Naive thymus-derived CD8-positive, alpha-beta T cell (primary cell): ENCODE data around the gene INKA2. TPM values are rescaled to one million over a fixed set of nuclear protein-coding genes. Genes with fewer than 3 reads are reported as not detected.

Experiments
- ATAC-seq, 2 donors: fragments of 150-1000 bp; cut with Tn5 transposase in 1 of 2; sonication (Bioruptor Pico), chemical (Tn5 transposase) in 1 of 2; 1 replicate in 1 of 2; 2 replicates in 1 of 2; pipeline ENCODE4 v1.10.0; 2021; ENCODE audit warnings: mild to moderate bottlenecking in 2 of 2, moderate library complexity in 2 of 2
- POLR2A ChIA-PET: fragments of 350-600 bp; sonication (Branson Sonifier 250); formaldehyde crosslinking; loops from one replicate; lab custom pipeline; 2021; ENCODE audit warnings: antibody characterized with exemption; lab: Charles Lee
- DNase-seq, 10 donors: peaks; one replicate each; pipeline versions ENCODE4 v3.0.0 to v3.0.0-alpha.2; 2020 to 2022
- H3K27ac Mint-ChIP-seq, 10 donors: one replicate each; pipeline ENCODE4 v1.8.0; 2020 to 2022; ENCODE audit warnings: mild to moderate bottlenecking in 10 of 10, mixed read lengths in 10 of 10, moderate library complexity in 4 of 10, inconsistent platforms in 1 of 10
- H3K27me3 Mint-ChIP-seq, 5 donors: one replicate each; pipeline ENCODE4 v1.8.0; 2021 to 2022; ENCODE audit warnings: mixed read lengths in 5 of 5
- H3K36me3 Mint-ChIP-seq, 3 donors: one replicate each; pipeline ENCODE4 v1.8.0; 2020 to 2022; ENCODE audit warnings: mixed read lengths in 3 of 3, mild to moderate bottlenecking in 2 of 3, inconsistent platforms in 1 of 3
- H3K4me1 Mint-ChIP-seq, 4 donors: one replicate each; pipeline ENCODE4 v1.8.0; 2021 to 2022; ENCODE audit warnings: mixed read lengths in 4 of 4
- H3K4me3 Mint-ChIP-seq, 10 donors: one replicate each; pipeline ENCODE4 v1.8.0; 2020 to 2022; ENCODE audit warnings: mild to moderate bottlenecking in 10 of 10, mixed read lengths in 10 of 10, moderate library complexity in 6 of 10, inconsistent platforms in 1 of 10
- H3K9me3 Mint-ChIP-seq, 9 donors: one replicate each; pipeline ENCODE4 v1.8.0; 2020 to 2022; ENCODE audit warnings: mixed read lengths in 9 of 9, mild to moderate bottlenecking in 3 of 9, inconsistent platforms in 1 of 9, moderate library complexity in 1 of 9
- polyA plus RNA-seq, 3 donors: library from polyadenylated mRNA; unstranded; fragments of 300-500 nt; fragmentation: Illumina TruSeq; gene quantifications; one replicate each; pipeline ENCODE4 v1.2.3, GENCODE V29; 2021
- total RNA-seq, 8 experiments: library from RNA in 2 of 8; stranded (reverse) in 2 of 8; gene quantifications; one replicate each; pipeline ENCODE4 v1.2.3 and lab custom pipeline; 2021 to 2026

INKA2 gene
- total and polyA plus RNA-seq, 5 experiments from 2014 or later: 0.70 to 0.77 TPM; not detected in 3

- Mint-ChIP-seq H3K27ac (no peak overlapping the region), H3K9me3 (no peaks in the 10 kb centered on the region), H3K4me3 (no peak overlapping the region), H3K36me3 (peaks cover 0 to 51% (median 9%) of the 10 kb centered on the region in 3 donors), H3K4me1 (peaks cover 0 to 9% (median 3%) of the 10 kb centered on the region in 4 donors), H3K27me3 (no peaks in the 10 kb centered on the region)
- no peak for DNase-seq
- no peak for ATAC-seq
- POLR2A ChIA-PET: no interaction called here
Observed at GRCh38 chr1:111768625-111769024, 29.4 kb upstream of the INKA2 start.

- peak overlapping the region in 5 of 10 donors; percentile 32 to 65 (median 38) for H3K27ac Mint-ChIP-seq
- H3K9me3 Mint-ChIP-seq: no peaks in the 10 kb centered on the region
- DNase-seq (no peak), ATAC-seq (no peak)
- POLR2A ChIA-PET: interaction anchor here (1.1 kb wide), 1 partner anchor 260 kb away, joined by 3 read pairs; no protein-coding TSS in a partner anchor
- H3K4me3 Mint-ChIP-seq: no peak overlapping the region
- peaks cover 0 to 57% (median 11%) of the 10 kb centered on the region in 3 donors for H3K36me3 Mint-ChIP-seq
- H3K27me3 Mint-ChIP-seq: no peaks in the 10 kb centered on the region
- peaks cover 0 to 9% (median 3%) of the 10 kb centered on the region in 4 donors for H3K4me1 Mint-ChIP-seq
Observed at GRCh38 chr1:111768023-111768422, 28.8 kb upstream of the INKA2 start.

- no peaks in the 10 kb centered on the region for H3K9me3 Mint-ChIP-seq
Observed at GRCh38 chr1:111762332-111762731, 23.1 kb upstream of the INKA2 start.

GRCh38 chr1:111761717-111762116, 22.5 kb upstream of the INKA2 start:
- no peaks in the 10 kb centered on the region for H3K27me3 Mint-ChIP-seq
- POLR2A ChIA-PET: interaction anchor here (0.5 kb wide), 1 partner anchor 856 kb away, joined by 4 read pairs; no protein-coding TSS in a partner anchor
- peaks cover 14 to 24% (median 19%) of the 10 kb centered on the region in 4 donors for H3K4me1 Mint-ChIP-seq
- peaks cover 0 to 81% (median 17%) of the 10 kb centered on the region in 3 donors for H3K36me3 Mint-ChIP-seq
- no peak overlapping the region for H3K4me3 Mint-ChIP-seq
- peak overlapping the region in 1 of 10 donors; percentile 48 for H3K27ac Mint-ChIP-seq
- H3K9me3 Mint-ChIP-seq: no peaks in the 10 kb centered on the region
- ATAC-seq (no peak), DNase-seq (no peak)

More at GRCh38 chr1:111762332-111762731, 23.1 kb upstream of the INKA2 start:
- H3K27me3 Mint-ChIP-seq: no peaks in the 10 kb centered on the region
- no peak overlapping the region for H3K4me3 Mint-ChIP-seq
- POLR2A ChIA-PET: no interaction called here
- ATAC-seq: no peak
- no peak for DNase-seq
- H3K4me1 Mint-ChIP-seq: peaks cover 8 to 18% (median 15%) of the 10 kb centered on the region in 4 donors
- peaks cover 0 to 86% (median 17%) of the 10 kb centered on the region in 3 donors for H3K36me3 Mint-ChIP-seq
- peak overlapping the region in 1 of 10 donors; percentile 53 for H3K27ac Mint-ChIP-seq

GRCh38 chr1:111758373-111758772, 19.2 kb upstream of the INKA2 start:
- Mint-ChIP-seq H3K27me3 (peaks cover 0 to 2% (median 0%) of the 10 kb centered on the region in 5 donors), H3K4me1 (peaks cover 13 to 45% (median 34%) of the 10 kb centered on the region in 4 donors), H3K36me3 (peaks cover 0 to 48% (median 6%) of the 10 kb centered on the region in 3 donors), H3K4me3 (peak overlapping the region in 7 of 10 donors; percentile 0 to 59 (median 24)), H3K27ac (peak overlapping the region in 7 of 10 donors; percentile 8 to 86 (median 57)), H3K9me3 (no peaks in the 10 kb centered on the region)
- ATAC-seq (no peak), DNase-seq (no peak)
- POLR2A ChIA-PET: no interaction called here

- H3K27me3 Mint-ChIP-seq: peaks cover 0 to 2% (median 0%) of the 10 kb centered on the region in 5 donors
- DNase-seq: no peak
- peaks cover 16 to 48% (median 34%) of the 10 kb centered on the region in 4 donors for H3K4me1 Mint-ChIP-seq
- peaks cover 0 to 28% (median 3%) of the 10 kb centered on the region in 3 donors for H3K36me3 Mint-ChIP-seq
- peak overlapping the region; percentile 66 to 99 (median 98) for H3K27ac Mint-ChIP-seq
- ATAC-seq: peak; percentile 13 to 28
- POLR2A ChIA-PET: interaction anchor here (0.5 to 4.2 kb wide), 6 partner anchors 17 to 410 kb away, joined by 3 to 21 read pairs (median 4); partner anchors contain the start of gene INKA2
- H3K4me3 Mint-ChIP-seq: peak overlapping the region; percentile 88 to 99 (median 96)
- no peaks in the 10 kb centered on the region for H3K9me3 Mint-ChIP-seq
Observed at GRCh38 chr1:111756124-111756513, 16.9 kb upstream of the INKA2 start.

- Mint-ChIP-seq H3K4me3 (peak within 1 kb of the TSS; percentile 88 to 99 (median 96)), H3K27ac (peak within 1 kb of the TSS; percentile 96 to 99 (median 98)), H3K27me3 (peaks cover 0 to 2% (median 0%) of the 10 kb centered on the region in 5 donors), H3K9me3 (no peaks in the 10 kb centered on the region), H3K4me1 (peaks cover 16 to 48% (median 34%) of the 10 kb centered on the region in 4 donors), H3K36me3 (peaks cover 0 to 22% (median 3%) of the 10 kb centered on the region in 3 donors)
- peak; percentile 88 to 89 for ATAC-seq
- POLR2A ChIA-PET: interaction anchor here (0.7 to 4.2 kb wide), 16 partner anchors 17 to 409 kb away, joined by 3 to 21 read pairs (median 4); partner anchors contain the start of genes C1orf162, INKA2 and RAP1A
- peak; percentile 89 to 97 (median 93) for DNase-seq
Observed at GRCh38 chr1:111755331-111756123, 16.3 kb upstream of the INKA2 start, which contains the start of gene DDX20. Gene DDX20, plus strand, starts transcription at chr1:111755901. Its CDS starts 24 bp downstream, at chr1:111755925.

GRCh38 chr1:111754984-111755330, 15.8 kb upstream of the INKA2 start:
- H3K27ac Mint-ChIP-seq: peak overlapping the region; percentile 95 to 99 (median 98)
- peaks cover 0 to 18% (median 3%) of the 10 kb centered on the region in 3 donors for H3K36me3 Mint-ChIP-seq
- POLR2A ChIA-PET: interaction anchor here (0.7 to 4.2 kb wide), 14 partner anchors 16 to 408 kb away, joined by 3 to 21 read pairs (median 4); partner anchors contain the start of genes C1orf162, INKA2 and RAP1A
- DNase-seq (peak in 3 of 10 donors; percentile 13 to 29 (median 18)), ATAC-seq (peak; percentile 4 to 5)
- peaks cover 14 to 46% (median 33%) of the 10 kb centered on the region in 4 donors for H3K4me1 Mint-ChIP-seq
- H3K4me3 Mint-ChIP-seq: peak overlapping the region; percentile 88 to 99 (median 96)
- no peaks in the 10 kb centered on the region for H3K9me3 Mint-ChIP-seq
- peaks cover 0 to 2% (median 0%) of the 10 kb centered on the region in 5 donors for H3K27me3 Mint-ChIP-seq

- no peaks in the 10 kb centered on the region for H3K9me3 Mint-ChIP-seq
- peaks cover 13 to 33% (median 20%) of the 10 kb centered on the region in 4 donors for H3K4me1 Mint-ChIP-seq
- no peak for ATAC-seq
- peak overlapping the region in 1 of 10 donors; percentile 10 for H3K27ac Mint-ChIP-seq
- POLR2A ChIA-PET: interaction anchor here (0.9 to 2.8 kb wide), 2 partner anchors 12 to 267 kb away, joined by 4 to 13 read pairs; partner anchors contain the start of gene INKA2
- no peaks in the 10 kb centered on the region for H3K36me3 Mint-ChIP-seq
- DNase-seq: no peak
- H3K4me3 Mint-ChIP-seq: no peak overlapping the region
- H3K27me3 Mint-ChIP-seq: peaks cover 0 to 2% (median 0%) of the 10 kb centered on the region in 5 donors
Observed at GRCh38 chr1:111751906-111752575, 12.8 kb upstream of the INKA2 start.

GRCh38 chr1:111750856-111751255, 11.7 kb upstream of the INKA2 start:
- no peaks in the 10 kb centered on the region for H3K36me3 Mint-ChIP-seq
- no peak overlapping the region for H3K4me3 Mint-ChIP-seq
- no peak for DNase-seq
- ATAC-seq: no peak
- H3K27ac Mint-ChIP-seq: no peak overlapping the region
- no peaks in the 10 kb centered on the region for H3K9me3 Mint-ChIP-seq
- POLR2A ChIA-PET: interaction anchor here (2.8 kb wide), 1 partner anchor 11 kb away, joined by 13 read pairs; the partner anchor contains the start of gene INKA2
- H3K27me3 Mint-ChIP-seq: peaks cover 0 to 2% (median 0%) of the 10 kb centered on the region in 5 donors
- peaks cover 9 to 24% (median 12%) of the 10 kb centered on the region in 4 donors for H3K4me1 Mint-ChIP-seq

GRCh38 chr1:111749628-111750027, 10.4 kb upstream of the INKA2 start:
- H3K9me3 Mint-ChIP-seq: no peaks in the 10 kb centered on the region
- POLR2A ChIA-PET: interaction anchor here (2.8 kb wide), 1 partner anchor 10 kb away, joined by 13 read pairs; the partner anchor contains the start of gene INKA2
- H3K4me1 Mint-ChIP-seq: peaks cover 2 to 14% (median 7%) of the 10 kb centered on the region in 4 donors
- H3K27me3 Mint-ChIP-seq: no peaks in the 10 kb centered on the region
- no peak overlapping the region for H3K4me3 Mint-ChIP-seq
- ATAC-seq (no peak), DNase-seq (no peak)
- H3K27ac Mint-ChIP-seq: no peak overlapping the region
- H3K36me3 Mint-ChIP-seq: no peaks in the 10 kb centered on the region

- no peak for DNase-seq
- Mint-ChIP-seq H3K4me3 (no peak overlapping the region), H3K27me3 (peaks cover 0 to 2% (median 0%) of the 10 kb centered on the region in 5 donors), H3K9me3 (no peaks in the 10 kb centered on the region), H3K27ac (no peak overlapping the region), H3K4me1 (peaks cover 0 to 8% (median 2%) of the 10 kb centered on the region in 4 donors), H3K36me3 (no peaks in the 10 kb centered on the region)
- POLR2A ChIA-PET: interaction anchor here (1.1 to 1.2 kb wide), 2 partner anchors 9 to 10 kb away, joined by 3 read pairs; partner anchors contain the start of gene INKA2
- no peak for ATAC-seq
Observed at GRCh38 chr1:111747947-111748346, 8.8 kb upstream of the INKA2 start.
